ENCODE data around the gene TYW1. TPM values are rescaled to one million over a fixed set of nuclear protein-coding genes. Genes with fewer than 3 reads are reported as not detected.
"Not testable (repeated sequence)": the region's sequence is repeated elsewhere in the genome, so short reads cannot be mapped to it uniquely, and the experiment has no call there.

TYW1 gene
- total and polyA plus RNA-seq, 4 donors: 3.9 to 15.9 (median 10.0) TPM

- H3K4me1 ChIP-seq (ENCODE audit: control insufficient read depth in 1 of 2, insufficient read depth in 2 of 2, low read length in 2 of 2); H3K36me3 ChIP-seq (ENCODE audit: control insufficient read depth in 1 of 2, insufficient read depth in 2 of 2, low read length in 1 of 2); intact Hi-C loops (cut with DNase I); H3K9me3 ChIP-seq (ENCODE audit: control insufficient read depth, low read length); H3K4me3 ChIP-seq (ENCODE audit: low read length in 2 of 2); ATAC-seq (ENCODE audit: low FRiP score); H3K27me3 ChIP-seq (ENCODE audit: control insufficient read depth in 1 of 2, insufficient read depth in 2 of 2, low read length in 1 of 2); DNase-seq; H3K27ac ChIP-seq (ENCODE audit: low read depth in 1 of 2, low read length in 2 of 2): not testable (repeated sequence)
- 93 to 100% methylated on average over 2 of the region's 2 CpGs for WGBS, 2 donors
These were observed 53.3 kb downstream of the TYW1 start for GRCh38 chr7:67049908-67050307.

GRCh38 chr7:67052161-67052560 lies 55.5 kb downstream of the TYW1 start:
- H3K27ac ChIP-seq (ENCODE audit: low read depth in 1 of 2, low read length in 2 of 2); H3K4me1 ChIP-seq (ENCODE audit: control insufficient read depth in 1 of 2, insufficient read depth in 2 of 2, low read length in 2 of 2); H3K27me3 ChIP-seq (ENCODE audit: control insufficient read depth in 1 of 2, insufficient read depth in 2 of 2, low read length in 1 of 2); H3K36me3 ChIP-seq (ENCODE audit: control insufficient read depth in 1 of 2, insufficient read depth in 2 of 2, low read length in 1 of 2); H3K4me3 ChIP-seq (ENCODE audit: low read length in 2 of 2); H3K9me3 ChIP-seq (ENCODE audit: control insufficient read depth, low read length); intact Hi-C loops (cut with DNase I); ATAC-seq (ENCODE audit: low FRiP score); DNase-seq: not testable (repeated sequence)
- 94 to 97% methylated on average over 2 of the region's 2 CpGs for WGBS, 2 donors

GRCh38 chr7:67056683-67057082 lies 60.0 kb downstream of the TYW1 start:
- 65 to 73% methylated on average over 2 of the region's 2 CpGs for WGBS, 2 donors
- ATAC-seq (ENCODE audit: low FRiP score) (no peak), DNase-seq (no peak)
- H3K4me1 ChIP-seq (ENCODE audit: control insufficient read depth in 1 of 2, insufficient read depth in 2 of 2, low read length in 2 of 2): no peaks in the 10 kb centered on the region
- H3K27me3 ChIP-seq (ENCODE audit: control insufficient read depth in 1 of 2, insufficient read depth in 2 of 2, low read length in 1 of 2): no peaks in the 10 kb centered on the region
- no peak overlapping the region for H3K4me3 ChIP-seq (ENCODE audit: low read length in 2 of 2)
- peaks cover 0 to 3% of the 10 kb centered on the region in 2 donors for H3K36me3 ChIP-seq (ENCODE audit: control insufficient read depth in 1 of 2, insufficient read depth in 2 of 2, low read length in 1 of 2)
- intact Hi-C loops (cut with DNase I): no loop called here
- no peaks in the 10 kb centered on the region for H3K9me3 ChIP-seq (ENCODE audit: control insufficient read depth, low read length)
- no peak overlapping the region for H3K27ac ChIP-seq (ENCODE audit: low read depth in 1 of 2, low read length in 2 of 2)

GRCh38 chr7:67061321-67061720 lies 64.7 kb downstream of the TYW1 start:
- DNase-seq; H3K27me3 ChIP-seq (ENCODE audit: control insufficient read depth in 1 of 2, insufficient read depth in 2 of 2, low read length in 1 of 2); intact Hi-C loops (cut with DNase I); H3K36me3 ChIP-seq (ENCODE audit: control insufficient read depth in 1 of 2, insufficient read depth in 2 of 2, low read length in 1 of 2); H3K4me1 ChIP-seq (ENCODE audit: control insufficient read depth in 1 of 2, insufficient read depth in 2 of 2, low read length in 2 of 2); H3K4me3 ChIP-seq (ENCODE audit: low read length in 2 of 2); H3K9me3 ChIP-seq (ENCODE audit: control insufficient read depth, low read length); ATAC-seq (ENCODE audit: low FRiP score); H3K27ac ChIP-seq (ENCODE audit: low read depth in 1 of 2, low read length in 2 of 2): not testable (repeated sequence)
- 95 to 96% methylated on average over 4 of the region's 4 CpGs for WGBS, 2 donors

- intact Hi-C loops (cut with DNase I); ATAC-seq (ENCODE audit: low FRiP score); H3K9me3 ChIP-seq (ENCODE audit: control insufficient read depth, low read length); H3K4me3 ChIP-seq (ENCODE audit: low read length in 2 of 2); H3K27me3 ChIP-seq (ENCODE audit: control insufficient read depth in 1 of 2, insufficient read depth in 2 of 2, low read length in 1 of 2); DNase-seq; H3K36me3 ChIP-seq (ENCODE audit: control insufficient read depth in 1 of 2, insufficient read depth in 2 of 2, low read length in 1 of 2); H3K4me1 ChIP-seq (ENCODE audit: control insufficient read depth in 1 of 2, insufficient read depth in 2 of 2, low read length in 2 of 2); H3K27ac ChIP-seq (ENCODE audit: low read depth in 1 of 2, low read length in 2 of 2): not testable (repeated sequence)
- 80 to 85% methylated on average over 1 of the region's 1 CpG for WGBS, 2 donors
These were observed 66.2 kb downstream of the TYW1 start for GRCh38 chr7:67062802-67063201.

- DNase-seq; intact Hi-C loops (cut with DNase I); H3K4me3 ChIP-seq (ENCODE audit: low read length in 2 of 2); H3K4me1 ChIP-seq (ENCODE audit: control insufficient read depth in 1 of 2, insufficient read depth in 2 of 2, low read length in 2 of 2); H3K36me3 ChIP-seq (ENCODE audit: control insufficient read depth in 1 of 2, insufficient read depth in 2 of 2, low read length in 1 of 2); H3K27me3 ChIP-seq (ENCODE audit: control insufficient read depth in 1 of 2, insufficient read depth in 2 of 2, low read length in 1 of 2); H3K27ac ChIP-seq (ENCODE audit: low read depth in 1 of 2, low read length in 2 of 2); ATAC-seq (ENCODE audit: low FRiP score); H3K9me3 ChIP-seq (ENCODE audit: control insufficient read depth, low read length): not testable (repeated sequence)
- 64 to 76% methylated on average over 9 of the region's 9 CpGs for WGBS, 2 donors
These were observed 70.5 kb downstream of the TYW1 start for GRCh38 chr7:67066950-67067622.

GRCh38 chr7:67076120-67076519 lies 79.5 kb downstream of the TYW1 start:
- H3K36me3 ChIP-seq (ENCODE audit: control insufficient read depth in 1 of 2, insufficient read depth in 2 of 2, low read length in 1 of 2); H3K4me3 ChIP-seq (ENCODE audit: low read length in 2 of 2); H3K27me3 ChIP-seq (ENCODE audit: control insufficient read depth in 1 of 2, insufficient read depth in 2 of 2, low read length in 1 of 2); DNase-seq; ATAC-seq (ENCODE audit: low FRiP score); H3K9me3 ChIP-seq (ENCODE audit: control insufficient read depth, low read length); intact Hi-C loops (cut with DNase I); H3K4me1 ChIP-seq (ENCODE audit: control insufficient read depth in 1 of 2, insufficient read depth in 2 of 2, low read length in 2 of 2); H3K27ac ChIP-seq (ENCODE audit: low read depth in 1 of 2, low read length in 2 of 2): not testable (repeated sequence)
- 96 to 100% methylated on average over 2 of the region's 2 CpGs for WGBS, 2 donors

GRCh38 chr7:67082880-67083279 lies 86.2 kb downstream of the TYW1 start:
- H3K4me1 ChIP-seq (ENCODE audit: control insufficient read depth in 1 of 2, insufficient read depth in 2 of 2, low read length in 2 of 2); H3K27ac ChIP-seq (ENCODE audit: low read depth in 1 of 2, low read length in 2 of 2); H3K27me3 ChIP-seq (ENCODE audit: control insufficient read depth in 1 of 2, insufficient read depth in 2 of 2, low read length in 1 of 2); ATAC-seq (ENCODE audit: low FRiP score); intact Hi-C loops (cut with DNase I); DNase-seq; H3K36me3 ChIP-seq (ENCODE audit: control insufficient read depth in 1 of 2, insufficient read depth in 2 of 2, low read length in 1 of 2); H3K4me3 ChIP-seq (ENCODE audit: low read length in 2 of 2); H3K9me3 ChIP-seq (ENCODE audit: control insufficient read depth, low read length): not testable (repeated sequence)
- WGBS, 2 donors: 91 to 94% methylated on average over 4 of the region's 4 CpGs

- intact Hi-C loops (cut with DNase I): not testable (repeated sequence)
These were observed 92.6 kb downstream of the TYW1 start for GRCh38 chr7:67089261-67089660.

More at GRCh38 chr7:67089261-67089660, 92.6 kb downstream of the TYW1 start:
- not testable (repeated sequence) for H3K4me1 ChIP-seq (ENCODE audit: control insufficient read depth in 1 of 2, insufficient read depth in 2 of 2, low read length in 2 of 2); DNase-seq; H3K4me3 ChIP-seq (ENCODE audit: low read length in 2 of 2); H3K36me3 ChIP-seq (ENCODE audit: control insufficient read depth in 1 of 2, insufficient read depth in 2 of 2, low read length in 1 of 2); H3K27me3 ChIP-seq (ENCODE audit: control insufficient read depth in 1 of 2, insufficient read depth in 2 of 2, low read length in 1 of 2); H3K27ac ChIP-seq (ENCODE audit: low read depth in 1 of 2, low read length in 2 of 2); H3K9me3 ChIP-seq (ENCODE audit: control insufficient read depth, low read length); ATAC-seq (ENCODE audit: low FRiP score)
- 91 to 93% methylated on average over 10 of the region's 10 CpGs for WGBS, 2 donors
